Activated naive CD8-positive, alpha-beta T cell treated with anti-CD3 and anti-CD28 coated beads, Interleukin-2, amount 10 ng/mL, durations not matched to agents 7 days and 5 days (primary cell): ENCODE data around the gene HORMAD2. TPM values are rescaled to one million over a fixed set of nuclear protein-coding genes. Genes with fewer than 3 reads are reported as not detected.

ENCODE experiments used
- ATAC-seq: fragments of 150-1000 bp; cut with Tn5 transposase; one replicate; pipeline ENCODE4 v1.10.0; 2021; ENCODE audit warnings: low read depth, moderate library complexity
- POLR2A ChIA-PET: fragments of 350-600 bp; sonication (Branson Sonifier 250); formaldehyde crosslinking; loops from one replicate; lab custom pipeline; 2021; ENCODE audit warnings: antibody characterized with exemption; lab: Charles Lee
- DNase-seq: peaks from one replicate; pipeline ENCODE4 v3.0.0; 2021
- H3K27ac Mint-ChIP-seq: one replicate; pipeline ENCODE4 v1.8.0; 2022; ENCODE audit warnings: mild to moderate bottlenecking, mixed read lengths
- H3K27me3 Mint-ChIP-seq: one replicate; pipeline ENCODE4 v1.8.0; 2022; ENCODE audit warnings: mild to moderate bottlenecking, moderate library complexity, mixed read lengths
- H3K36me3 Mint-ChIP-seq: one replicate; pipeline ENCODE4 v1.8.0; 2021; ENCODE audit warnings: mild to moderate bottlenecking, mixed read lengths
- H3K4me1 Mint-ChIP-seq: one replicate; pipeline ENCODE4 v1.8.0; 2021; ENCODE audit warnings: mixed read lengths
- H3K4me3 Mint-ChIP-seq: one replicate; pipeline ENCODE4 v1.8.0; 2022; ENCODE audit warnings: mild to moderate bottlenecking, moderate library complexity, mixed read lengths
- H3K9me3 Mint-ChIP-seq: one replicate; pipeline ENCODE4 v1.8.0; 2021; ENCODE audit warnings: mixed read lengths
- total RNA-seq, 2 experiments: library from RNA; stranded (reverse); gene quantifications; one replicate each; pipeline ENCODE4 v1.2.3, GENCODE V29; 2021

Gene HORMAD2
- total RNA-seq, 2 experiments from 2014 or later = 0.14 TPM; not detected in 1

- POLR2A ChIA-PET = interaction anchor here (0.5 to 6.4 kb wide), 10 partner anchors 11 to 99 kb away, joined by 3 to 116 read pairs (median 3); partner anchors contain the start of genes LIF and OSM
- no peak for ATAC-seq
Observed at GRCh38 chr22:30167734-30168133, 87.5 kb downstream of the HORMAD2 start.

DNA sequence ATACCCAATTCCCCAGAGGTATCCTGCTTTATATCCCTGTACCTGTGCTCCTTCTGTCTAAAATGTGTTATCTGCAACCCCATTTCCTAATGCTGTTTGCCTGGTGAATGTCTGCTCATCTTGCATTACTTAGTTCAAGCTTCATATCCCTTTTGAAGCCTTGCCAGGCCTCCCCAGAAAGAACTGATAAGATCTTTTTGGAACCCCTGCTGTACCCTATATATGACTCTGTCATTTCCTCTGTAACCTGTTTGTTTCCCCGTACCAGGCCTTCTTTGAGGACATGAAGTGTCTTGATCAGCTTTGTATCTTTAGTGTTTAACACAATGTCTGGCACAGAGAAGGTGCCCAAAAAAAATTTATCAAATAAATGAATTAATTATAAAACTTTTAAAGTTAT is 88.7 kb downstream of the HORMAD2 start:
- Mint-ChIP-seq H3K27ac (no peak overlapping the region), H3K4me3 (no peak overlapping the region), H3K27me3 (no peaks in the 10 kb centered on the region), H3K36me3 (peaks cover 27% of the 10 kb centered on the region), H3K4me1 (peaks cover 26% of the 10 kb centered on the region), H3K9me3 (peaks cover 9% of the 10 kb centered on the region)
- ATAC-seq (peak; percentile 78), DNase-seq (no peak)
- POLR2A ChIA-PET = interaction anchor here (0.6 to 6.4 kb wide), 17 partner anchors 10 to 97 kb away, joined by 3 to 116 read pairs (median 4); partner anchors contain the start of genes LIF and OSM

More at GRCh38 chr22:30167734-30168133, 87.5 kb downstream of the HORMAD2 start:
- DNase-seq = no peak
- H3K4me3 Mint-ChIP-seq = no peak overlapping the region
- H3K9me3 Mint-ChIP-seq = peaks cover 2% of the 10 kb centered on the region
- no peaks in the 10 kb centered on the region for H3K27me3 Mint-ChIP-seq
- H3K27ac Mint-ChIP-seq = no peak overlapping the region
- peaks cover 23% of the 10 kb centered on the region for H3K36me3 Mint-ChIP-seq
- peaks cover 19% of the 10 kb centered on the region for H3K4me1 Mint-ChIP-seq

DNA sequence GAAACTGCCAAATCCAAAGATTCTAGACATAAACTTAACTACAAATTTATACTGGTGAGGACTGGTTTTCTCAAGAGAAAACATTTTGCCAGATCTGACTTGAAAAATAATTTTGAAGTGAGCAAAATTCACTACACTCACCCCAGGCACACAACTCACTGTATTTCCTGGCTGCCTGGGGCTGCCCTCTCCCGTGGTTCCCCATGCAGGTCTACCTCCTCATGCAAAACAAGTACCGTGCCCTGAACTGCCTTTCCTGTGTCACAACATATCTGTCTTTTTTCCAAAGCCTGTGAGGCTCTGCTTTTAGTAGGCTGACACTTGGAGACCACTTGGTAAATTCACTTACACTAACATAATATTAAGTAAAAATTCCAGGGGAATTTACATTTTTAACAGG is 89.9 kb downstream of the HORMAD2 start:
- H3K9me3 Mint-ChIP-seq = peaks cover 7% of the 10 kb centered on the region
- no peak overlapping the region for H3K4me3 Mint-ChIP-seq
- H3K27ac Mint-ChIP-seq = no peak overlapping the region
- peaks cover 24% of the 10 kb centered on the region for H3K4me1 Mint-ChIP-seq
- DNase-seq (no peak), ATAC-seq (peak; percentile 66)
- POLR2A ChIA-PET = interaction anchor here (0.6 to 6.4 kb wide), 3 partner anchors 16 to 71 kb away, joined by 3 to 116 read pairs (median 4); partner anchors contain the start of gene LIF
- peaks cover 24% of the 10 kb centered on the region for H3K36me3 Mint-ChIP-seq
- H3K27me3 Mint-ChIP-seq = no peaks in the 10 kb centered on the region

DNA sequence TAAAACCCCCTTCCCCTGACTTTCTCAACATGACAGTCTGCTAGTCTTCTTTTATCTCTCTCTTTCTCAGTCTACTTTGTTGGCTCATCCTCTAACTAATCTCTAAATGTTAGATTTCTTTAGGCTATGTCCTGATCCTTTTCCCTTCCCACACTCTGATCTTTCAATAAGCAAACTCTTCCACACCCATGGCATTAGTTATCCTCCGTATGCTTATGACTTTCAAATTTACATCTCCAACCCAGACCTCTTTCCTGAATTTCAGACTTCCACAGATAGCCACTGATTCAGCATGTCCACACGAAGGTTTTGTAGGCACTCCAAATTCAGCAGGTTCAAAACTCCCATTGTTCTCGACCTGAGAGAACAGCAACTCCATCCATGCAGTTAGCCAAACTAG is 90.7 kb downstream of the HORMAD2 start:
- POLR2A ChIA-PET = interaction anchor here (6.4 kb wide), 1 partner anchor 70 kb away, joined by 116 read pairs; the partner anchor contains the start of gene LIF
- Mint-ChIP-seq H3K4me3 (no peak overlapping the region), H3K27me3 (no peaks in the 10 kb centered on the region), H3K27ac (no peak overlapping the region), H3K9me3 (peaks cover 7% of the 10 kb centered on the region), H3K36me3 (peaks cover 22% of the 10 kb centered on the region), H3K4me1 (peaks cover 29% of the 10 kb centered on the region)
- ATAC-seq (no peak), DNase-seq (no peak)

- POLR2A ChIA-PET = interaction anchor here (0.9 to 4.8 kb wide), 4 partner anchors 10 to 77 kb away, joined by 3 to 140 read pairs (median 3); partner anchors contain the start of gene LIF
- peak overlapping the region; percentile 57 for H3K4me3 Mint-ChIP-seq
- peaks cover 7% of the 10 kb centered on the region for H3K9me3 Mint-ChIP-seq
- ATAC-seq (no peak), DNase-seq (no peak)
- H3K36me3 Mint-ChIP-seq = peaks cover 10% of the 10 kb centered on the region
- peaks cover 61% of the 10 kb centered on the region for H3K4me1 Mint-ChIP-seq
- peak overlapping the region; percentile 81 for H3K27ac Mint-ChIP-seq
- no peaks in the 10 kb centered on the region for H3K27me3 Mint-ChIP-seq
Observed at GRCh38 chr22:30175690-30176288, 95.5 kb downstream of the HORMAD2 start.

DNA sequence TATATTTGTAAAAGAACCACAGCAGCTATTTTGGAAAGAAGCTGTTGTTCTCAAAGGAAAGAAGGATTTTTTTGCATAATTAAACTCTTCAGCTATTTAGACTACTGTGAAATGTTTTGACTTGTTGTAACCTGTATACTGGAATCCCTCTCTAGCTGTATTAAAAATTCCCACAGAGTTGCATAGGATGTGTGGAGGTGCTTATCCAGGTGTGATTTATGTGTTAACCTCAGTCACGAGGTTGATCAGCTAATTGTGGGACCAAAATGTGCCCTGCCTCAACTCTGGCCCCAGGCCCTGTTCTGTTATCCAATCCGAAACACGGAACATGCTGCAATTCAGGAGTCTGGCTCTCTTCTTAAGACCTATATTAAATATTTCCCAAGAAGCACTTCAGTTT is 96.2 kb downstream of the HORMAD2 start:
- Mint-ChIP-seq H3K9me3 (peaks cover 7% of the 10 kb centered on the region), H3K27me3 (no peaks in the 10 kb centered on the region), H3K27ac (peak overlapping the region; percentile 77), H3K36me3 (peaks cover 10% of the 10 kb centered on the region), H3K4me3 (no peak overlapping the region), H3K4me1 (peaks cover 67% of the 10 kb centered on the region)
- POLR2A ChIA-PET = interaction anchor here (0.8 to 4.8 kb wide), 5 partner anchors 9 to 90 kb away, joined by 3 to 140 read pairs (median 3); partner anchors contain the start of gene LIF
- ATAC-seq = no peak
- DNase-seq = no peak

GRCh38 chr22:30178181-30179126 is 98.2 kb downstream of the HORMAD2 start:
- H3K27ac Mint-ChIP-seq = peak overlapping the region; percentile 93
- peaks cover 1% of the 10 kb centered on the region for H3K9me3 Mint-ChIP-seq
- H3K36me3 Mint-ChIP-seq = peaks cover 2% of the 10 kb centered on the region
- peak; percentile 48 for DNase-seq
- peaks cover 78% of the 10 kb centered on the region for H3K4me1 Mint-ChIP-seq
- POLR2A ChIA-PET = interaction anchor here (0.7 to 4.8 kb wide), 15 partner anchors 7 to 89 kb away, joined by 3 to 140 read pairs (median 5); partner anchors contain the start of genes LIF and OSM
- peak overlapping the region; percentile 61 for H3K4me3 Mint-ChIP-seq
- ATAC-seq = peak; percentile 74
- H3K27me3 Mint-ChIP-seq = no peaks in the 10 kb centered on the region

DNA sequence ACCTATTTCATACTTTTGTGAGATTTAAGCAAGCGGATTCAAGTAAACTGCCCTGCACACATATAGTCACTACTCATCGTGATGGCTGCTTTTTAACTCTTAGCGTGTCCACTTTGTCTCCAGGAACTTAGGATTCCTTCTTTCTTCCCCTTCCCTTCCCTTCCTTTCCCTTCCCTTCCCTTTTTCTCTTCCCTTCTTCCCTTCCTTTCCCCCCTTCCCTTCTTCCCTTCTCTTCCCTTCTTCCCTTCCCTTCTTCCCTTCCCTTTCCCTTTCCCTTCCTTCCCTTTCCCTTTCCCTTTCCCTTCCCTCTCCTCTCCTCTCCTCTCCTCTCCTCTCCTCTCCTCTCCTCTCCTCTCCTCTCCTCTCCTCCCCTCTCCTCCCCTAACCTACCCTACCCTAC is 100.4 kb downstream of the HORMAD2 start:
- H3K27me3 Mint-ChIP-seq = no peaks in the 10 kb centered on the region
- POLR2A ChIA-PET = interaction anchor here (1.9 to 4.1 kb wide), 4 partner anchors 10 to 73 kb away, joined by 5 to 132 read pairs (median 28); partner anchors contain the start of gene LIF
- no peak for DNase-seq
- peak overlapping the region; percentile 91 for H3K27ac Mint-ChIP-seq
- H3K4me1 Mint-ChIP-seq = peaks cover 88% of the 10 kb centered on the region
- no peaks in the 10 kb centered on the region for H3K9me3 Mint-ChIP-seq
- H3K36me3 Mint-ChIP-seq = no peaks in the 10 kb centered on the region
- no peak for ATAC-seq
- H3K4me3 Mint-ChIP-seq = no peak overlapping the region

- Mint-ChIP-seq H3K27me3 (no peaks in the 10 kb centered on the region), H3K9me3 (no peaks in the 10 kb centered on the region), H3K27ac (peak overlapping the region; percentile 91), H3K4me3 (peak overlapping the region; percentile 56), H3K36me3 (peaks cover 2% of the 10 kb centered on the region), H3K4me1 (peaks cover 87% of the 10 kb centered on the region)
- POLR2A ChIA-PET = interaction anchor here (0.6 to 4.1 kb wide), 9 partner anchors 9 to 104 kb away, joined by 3 to 132 read pairs (median 5); partner anchors contain the start of gene LIF
- ATAC-seq = no peak
- no peak for DNase-seq
Observed at GRCh38 chr22:30181459-30182349, 101.4 kb downstream of the HORMAD2 start.

- Mint-ChIP-seq H3K4me3 (no peak overlapping the region), H3K27me3 (no peaks in the 10 kb centered on the region)
Observed at GRCh38 chr22:30182350-30182745, 102.1 kb downstream of the HORMAD2 start.

GRCh38 chr22:30182815-30183214 is 102.6 kb downstream of the HORMAD2 start:
- POLR2A ChIA-PET = interaction anchor here (0.8 to 4.1 kb wide), 8 partner anchors 8 to 83 kb away, joined by 3 to 132 read pairs (median 10); partner anchors contain the start of genes LIF and OSM
- no peak for ATAC-seq
- H3K4me3 Mint-ChIP-seq = peak overlapping the region; percentile 64

More at GRCh38 chr22:30182350-30182745, 102.1 kb downstream of the HORMAD2 start:
- H3K4me1 Mint-ChIP-seq = peaks cover 88% of the 10 kb centered on the region
- peak overlapping the region; percentile 91 for H3K27ac Mint-ChIP-seq
- peaks cover 2% of the 10 kb centered on the region for H3K36me3 Mint-ChIP-seq
- POLR2A ChIA-PET = interaction anchor here (0.6 to 4.1 kb wide), 10 partner anchors 9 to 104 kb away, joined by 3 to 132 read pairs (median 6); partner anchors contain the start of genes LIF and OSM
- H3K9me3 Mint-ChIP-seq = no peaks in the 10 kb centered on the region
- DNase-seq (no peak), ATAC-seq (no peak)

GRCh38 chr22:30183271-30183670 is 103.0 kb downstream of the HORMAD2 start:
- ATAC-seq (peak; percentile 1), DNase-seq (no peak)
- H3K4me3 Mint-ChIP-seq = peak overlapping the region; percentile 64
- H3K27me3 Mint-ChIP-seq = no peaks in the 10 kb centered on the region
- H3K4me1 Mint-ChIP-seq = peaks cover 87% of the 10 kb centered on the region
- POLR2A ChIA-PET = interaction anchor here (0.5 to 4.1 kb wide), 11 partner anchors 8 to 84 kb away, joined by 3 to 132 read pairs (median 8); partner anchors contain the start of genes LIF and OSM
- H3K27ac Mint-ChIP-seq = peak overlapping the region; percentile 95
- peaks cover 2% of the 10 kb centered on the region for H3K36me3 Mint-ChIP-seq
- H3K9me3 Mint-ChIP-seq = no peaks in the 10 kb centered on the region

More at GRCh38 chr22:30182815-30183214, 102.6 kb downstream of the HORMAD2 start:
- Mint-ChIP-seq H3K36me3 (peaks cover 2% of the 10 kb centered on the region), H3K4me1 (peaks cover 89% of the 10 kb centered on the region), H3K27me3 (no peaks in the 10 kb centered on the region), H3K27ac (peak overlapping the region; percentile 95), H3K9me3 (no peaks in the 10 kb centered on the region)
- no peak for DNase-seq
